ENCODE measurements around the gene NAT9.

Gene NAT9

DNA sequence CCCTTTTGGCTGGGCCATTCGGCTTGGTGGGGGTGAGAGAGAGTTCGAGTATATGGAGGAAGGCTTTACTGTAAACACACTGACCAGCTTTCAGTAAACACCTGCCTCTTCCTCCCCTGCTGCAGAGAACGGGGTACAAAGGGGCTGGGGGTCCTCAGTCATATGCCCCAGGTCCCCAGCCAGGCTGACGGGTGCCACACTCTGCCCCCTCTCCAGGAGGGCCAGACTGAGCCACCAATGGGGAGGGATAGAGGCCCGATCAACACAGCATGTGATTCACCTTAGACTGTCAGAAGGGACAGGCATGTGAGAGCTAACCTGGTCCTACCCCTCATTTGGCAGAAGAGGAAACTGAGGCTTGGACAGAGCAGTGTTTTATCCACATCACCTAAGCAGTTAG, 14.7 kb downstream of the NAT9 start:
- DNase-seq (ENCODE audit: low spot score) = no peak

- DNase-seq (ENCODE audit: low spot score) = no peak
Measured at GRCh38 chr17:74760404-74761105, 15.6 kb downstream of the NAT9 start.

DNA sequence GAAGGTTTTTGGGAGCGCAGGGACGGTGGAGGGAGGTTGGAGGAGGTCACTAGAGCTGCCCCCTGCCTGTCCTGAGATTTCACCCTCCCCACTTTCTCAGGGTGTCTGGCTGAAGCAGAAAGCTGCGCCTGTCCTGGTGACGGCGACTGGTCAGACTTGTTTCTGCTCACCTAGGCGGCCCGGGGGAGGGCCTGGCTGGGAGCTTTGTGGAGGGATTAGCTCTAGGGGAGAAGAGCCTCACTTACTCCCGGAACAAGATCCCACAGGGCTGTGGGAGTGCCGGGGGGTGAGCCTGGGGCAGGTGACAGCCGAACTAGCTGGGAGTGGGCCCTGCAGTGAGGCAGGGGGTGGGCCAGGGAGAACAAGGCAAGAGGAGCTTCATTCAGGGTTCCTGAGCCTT, 16.2 kb downstream of the NAT9 start:
- no peak for DNase-seq (ENCODE audit: low spot score)

DNA sequence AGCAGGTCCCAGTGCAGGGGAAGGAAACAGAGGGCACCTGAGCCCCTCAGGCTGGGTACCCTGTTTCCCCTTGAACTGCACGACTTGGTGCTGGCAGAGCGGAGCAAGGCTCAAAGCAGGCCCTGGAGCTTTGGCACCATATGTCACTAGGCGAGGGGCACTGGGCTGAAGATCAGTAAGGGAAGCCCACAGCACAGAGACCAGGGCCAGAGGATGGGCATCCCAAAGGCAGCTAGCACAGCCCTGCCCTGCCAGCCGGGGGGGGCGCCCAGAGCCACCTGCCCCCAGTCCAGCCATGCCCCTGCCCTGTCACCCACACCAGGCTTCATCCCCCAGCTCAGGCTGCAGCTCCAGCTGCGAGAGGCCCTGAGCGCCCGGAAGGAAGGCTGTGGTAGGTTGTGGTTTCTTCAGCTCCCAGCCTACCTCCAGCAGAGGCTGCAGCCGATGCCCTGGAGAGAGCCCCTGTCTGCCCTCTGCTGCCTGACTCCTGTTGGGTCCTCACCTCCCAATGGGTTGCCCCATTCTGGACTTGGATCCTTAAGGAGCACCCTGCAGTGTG, 16.8 kb downstream of the NAT9 start:
- DNase-seq (ENCODE audit: low spot score) = no peak

DNA sequence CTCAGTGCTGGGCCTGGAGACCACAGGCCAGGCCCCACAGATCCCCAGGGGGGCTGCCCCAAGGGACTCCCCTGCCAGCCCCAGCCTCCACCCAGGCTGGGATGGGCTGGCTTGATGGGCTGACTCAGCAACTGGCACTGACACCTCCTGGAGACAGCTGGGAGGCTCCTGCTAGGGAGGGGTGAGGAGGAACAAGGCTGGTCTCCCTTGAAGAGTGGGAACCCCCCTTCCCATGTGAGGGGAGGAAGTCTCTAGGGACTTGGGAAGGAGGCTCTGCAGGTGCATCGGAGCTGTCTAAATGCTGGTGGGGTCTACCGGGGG, 17.3 kb downstream of the NAT9 start:
- no peak for DNase-seq (ENCODE audit: low spot score)

GRCh38 chr17:74757931-74758847, 18.0 kb downstream of the NAT9 start:
- no peak for DNase-seq (ENCODE audit: low spot score)

GRCh38 chr17:74757502-74757901, 18.6 kb downstream of the NAT9 start:
- DNase-seq (ENCODE audit: low spot score) = no peak

- no peak for DNase-seq (ENCODE audit: low spot score)
Measured at GRCh38 chr17:74756891-74757290, 19.3 kb downstream of the NAT9 start.

DNA sequence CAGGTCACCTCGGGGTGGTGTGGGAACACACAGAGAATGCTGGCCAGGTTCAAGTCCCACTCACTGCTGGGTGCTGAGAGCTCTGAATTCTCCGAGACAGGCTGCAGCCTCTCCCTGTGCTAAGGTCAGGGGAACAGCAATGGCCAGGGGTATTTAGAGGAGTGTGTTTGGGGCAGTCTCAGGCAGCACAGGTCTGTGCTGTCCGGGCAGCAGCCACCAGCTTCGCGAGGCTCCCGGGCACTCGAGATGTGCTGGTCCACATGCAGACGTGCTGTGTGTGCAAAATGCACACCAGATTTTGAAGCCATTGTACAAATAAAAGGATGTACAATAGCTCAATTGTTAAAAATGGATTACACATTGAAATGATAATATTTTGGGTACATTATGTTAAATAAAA, 20.6 kb downstream of the NAT9 start:
- no peak for DNase-seq (ENCODE audit: low spot score)

GRCh38 chr17:74754832-74755231, 21.3 kb downstream of the NAT9 start:
- no peak for DNase-seq (ENCODE audit: low spot score)

- no peak for DNase-seq (ENCODE audit: low spot score)
Measured at GRCh38 chr17:74752822-74753401, 23.2 kb downstream of the NAT9 start.

- no peak for DNase-seq (ENCODE audit: low spot score)
Measured at GRCh38 chr17:74752415-74752814, 23.7 kb downstream of the NAT9 start.

- no peak for DNase-seq (ENCODE audit: low spot score)
Measured at GRCh38 chr17:74750327-74751069, 25.6 kb downstream of the NAT9 start.

DNA sequence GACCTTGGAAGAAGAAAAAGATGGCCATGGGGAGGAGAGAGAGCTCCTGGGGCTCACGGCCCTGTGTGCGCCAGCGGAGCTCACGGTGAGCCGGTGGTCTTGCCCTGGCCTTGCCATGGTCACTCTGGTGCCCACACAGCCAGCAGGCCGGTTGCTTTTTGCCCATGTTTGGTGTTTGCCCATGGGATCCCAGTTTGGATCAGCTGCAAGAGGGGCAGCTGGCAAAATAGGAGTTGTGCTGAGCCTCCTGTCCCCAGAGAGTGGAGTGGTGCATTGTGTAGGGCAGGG, 26.2 kb downstream of the NAT9 start:
- no peak for DNase-seq (ENCODE audit: low spot score)

GRCh38 chr17:74749279-74750038, 26.7 kb downstream of the NAT9 start:
- DNase-seq (ENCODE audit: low spot score) = no peak

DNA sequence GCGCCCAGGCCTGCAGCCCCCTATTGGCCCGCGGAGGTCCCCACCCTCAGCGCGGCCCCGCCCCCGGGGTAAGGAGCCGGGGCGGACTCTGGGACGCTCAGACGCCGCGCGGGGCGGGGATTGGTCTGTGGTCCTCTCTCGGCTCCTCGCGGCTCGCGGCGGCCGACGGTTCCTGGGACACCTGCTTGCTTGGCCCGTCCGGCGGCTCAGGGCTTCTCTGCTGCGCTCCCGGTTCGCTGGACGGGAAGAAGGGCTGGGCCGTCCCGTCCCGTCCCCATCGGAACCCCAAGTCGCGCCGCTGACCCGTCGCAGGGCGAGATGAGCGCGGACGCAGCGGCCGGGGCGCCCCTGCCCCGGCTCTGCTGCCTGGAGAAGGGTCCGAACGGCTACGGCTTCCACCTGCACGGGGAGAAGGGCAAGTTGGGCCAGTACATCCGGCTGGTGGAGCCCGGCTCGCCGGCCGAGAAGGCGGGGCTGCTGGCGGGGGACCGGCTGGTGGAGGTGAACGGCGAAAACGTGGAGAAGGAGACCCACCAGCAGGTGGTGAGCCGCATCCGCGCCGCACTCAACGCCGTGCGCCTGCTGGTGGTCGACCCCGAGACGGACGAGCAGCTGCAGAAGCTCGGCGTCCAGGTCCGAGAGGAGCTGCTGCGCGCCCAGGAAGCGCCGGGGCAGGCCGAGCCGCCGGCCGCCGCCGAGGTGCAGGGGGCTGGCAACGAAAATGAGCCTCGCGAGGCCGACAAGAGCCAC, 27.4 kb downstream of the NAT9 start, which contains the start of gene NHERF1:
Gene NHERF1, plus strand, starts transcription at position 100 of the 750 bp plus-strand sequence. Its CDS starts 219 bp downstream, at position 319.
- peak; percentile 96 for DNase-seq (ENCODE audit: low spot score)

DNA sequence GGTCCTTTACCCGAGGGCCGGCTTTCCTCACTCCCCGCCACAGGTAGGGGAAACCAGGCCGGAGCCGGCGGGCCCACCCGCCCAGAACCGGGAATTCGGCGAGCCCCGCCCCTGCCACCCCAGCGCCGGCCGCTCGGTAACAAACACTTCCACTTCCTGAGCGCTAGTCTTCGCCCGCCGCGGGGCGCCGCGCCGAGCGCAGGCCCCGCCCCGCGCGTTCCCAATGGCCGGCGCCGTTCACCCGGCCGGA, 27.9 kb downstream of the NAT9 start:
- DNase-seq (ENCODE audit: low spot score) = no peak

DNA sequence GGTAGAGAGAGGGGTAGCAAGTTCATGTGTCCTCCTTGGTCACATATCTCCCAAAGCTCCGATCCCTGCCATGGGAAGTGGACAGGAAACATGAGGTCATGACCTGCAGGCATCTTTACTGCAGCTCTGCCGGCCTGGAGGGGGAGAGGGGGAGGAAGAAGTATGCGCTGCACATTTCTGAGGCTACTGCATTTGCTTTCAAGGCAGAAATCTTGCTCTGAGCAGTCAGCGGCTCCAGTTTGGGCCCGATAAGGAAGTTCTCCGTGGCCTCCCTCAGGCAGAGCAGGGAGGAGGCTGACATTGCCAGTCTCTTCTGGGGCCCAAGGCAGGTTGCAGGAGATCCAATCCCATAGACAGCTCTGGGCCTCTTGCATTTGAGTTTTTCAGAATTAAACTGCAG, 29.2 kb downstream of the NAT9 start:
- DNase-seq (ENCODE audit: low spot score) = no peak

GRCh38 chr17:74746376-74746775, 29.8 kb downstream of the NAT9 start:
- DNase-seq (ENCODE audit: low spot score) = no peak

DNA sequence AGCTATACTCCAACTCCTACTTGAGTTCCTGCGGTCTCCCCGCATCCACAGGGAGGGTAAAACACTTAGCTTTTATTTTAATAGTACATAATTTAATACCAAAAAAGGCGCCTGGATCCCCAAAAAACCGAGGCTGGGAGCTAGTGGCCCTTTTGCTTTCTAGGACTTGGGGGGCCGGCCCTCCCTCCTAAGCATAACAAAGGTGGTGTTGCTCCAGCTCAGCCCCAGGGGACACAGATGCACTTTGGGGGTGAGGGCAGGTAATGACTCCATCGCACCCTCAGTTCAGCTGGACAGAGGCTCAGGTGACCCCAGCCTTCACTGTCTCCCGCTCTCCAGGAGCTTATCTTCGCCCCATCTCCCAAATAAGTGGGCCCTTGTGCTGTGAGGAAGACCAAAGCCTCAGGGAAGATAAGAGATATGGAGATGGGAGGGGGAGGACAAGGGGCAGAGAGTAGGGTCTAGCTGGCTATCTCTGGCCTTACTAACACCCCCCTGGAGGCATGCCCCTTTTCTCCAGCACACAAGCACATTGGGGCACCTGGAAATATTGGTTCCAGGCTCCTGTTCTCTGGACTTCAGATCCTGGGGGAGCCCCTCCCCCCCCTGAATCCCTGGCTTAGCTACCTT, 30.5 kb downstream of the NAT9 start:
- no peak for DNase-seq (ENCODE audit: low spot score)
